ENCODE measurements around the gene PCARE. TPM values are rescaled to one million over a fixed set of nuclear protein-coding genes. Genes with fewer than 3 reads are reported as not detected.
A peak's percentile ranks its signal among the peaks of the same experiment; 100 is the strongest.
"Not testable (repeated sequence)": the region's sequence is repeated elsewhere in the genome, so short reads cannot be mapped to it uniquely, and the experiment has no call there.

Gene PCARE
- total RNA-seq, 4 donors from 2014 or later, result not detected

DNA sequence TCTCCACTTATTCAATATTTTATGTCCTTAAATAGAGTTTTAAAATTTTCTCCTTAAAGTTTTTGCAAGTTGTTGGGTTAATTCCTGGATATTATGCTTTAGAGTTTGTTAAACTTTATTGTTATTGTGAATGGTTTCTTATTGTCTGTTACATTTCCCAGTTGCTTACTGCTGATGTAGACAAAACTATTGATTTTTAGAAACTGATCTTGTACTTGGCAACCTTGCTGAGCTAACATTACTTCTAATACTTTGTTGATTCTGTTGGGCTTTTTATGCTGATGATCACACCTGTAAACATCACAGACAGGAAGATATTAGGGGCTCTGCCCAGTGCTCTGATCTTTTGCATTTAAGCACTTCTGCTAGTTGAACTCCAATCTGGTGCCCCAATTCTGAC lies 38.1 kb upstream of the PCARE start:
- DNase-seq, result no peak
- no peaks in the 10 kb centered on the region for H3K36me3 ChIP-seq
- no peak overlapping the region for H3K27ac ChIP-seq
- no peaks in the 10 kb centered on the region for H3K9me3 ChIP-seq
- no peaks in the 10 kb centered on the region for H3K27me3 ChIP-seq
- no peak for TF ChIP-seq POLR2A (IDR thresholded peaks at IDR 0.05)
- TF ChIP-seq, protein P1, sequence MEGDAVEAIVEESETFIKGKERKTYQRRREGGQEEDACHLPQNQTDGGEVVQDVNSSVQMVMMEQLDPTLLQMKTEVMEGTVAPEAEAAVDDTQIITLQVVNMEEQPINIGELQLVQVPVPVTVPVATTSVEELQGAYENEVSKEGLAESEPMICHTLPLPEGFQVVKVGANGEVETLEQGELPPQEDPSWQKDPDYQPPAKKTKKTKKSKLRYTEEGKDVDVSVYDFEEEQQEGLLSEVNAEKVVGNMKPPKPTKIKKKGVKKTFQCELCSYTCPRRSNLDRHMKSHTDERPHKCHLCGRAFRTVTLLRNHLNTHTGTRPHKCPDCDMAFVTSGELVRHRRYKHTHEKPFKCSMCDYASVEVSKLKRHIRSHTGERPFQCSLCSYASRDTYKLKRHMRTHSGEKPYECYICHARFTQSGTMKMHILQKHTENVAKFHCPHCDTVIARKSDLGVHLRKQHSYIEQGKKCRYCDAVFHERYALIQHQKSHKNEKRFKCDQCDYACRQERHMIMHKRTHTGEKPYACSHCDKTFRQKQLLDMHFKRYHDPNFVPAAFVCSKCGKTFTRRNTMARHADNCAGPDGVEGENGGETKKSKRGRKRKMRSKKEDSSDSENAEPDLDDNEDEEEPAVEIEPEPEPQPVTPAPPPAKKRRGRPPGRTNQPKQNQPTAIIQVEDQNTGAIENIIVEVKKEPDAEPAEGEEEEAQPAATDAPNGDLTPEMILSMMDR (IDR thresholded peaks at IDR 0.05), result no peak
- peaks cover 0 to 4% (median 0%) of the 10 kb centered on the region in 4 donors for H3K4me1 ChIP-seq
- no peak overlapping the region for H3K4me3 ChIP-seq

DNA sequence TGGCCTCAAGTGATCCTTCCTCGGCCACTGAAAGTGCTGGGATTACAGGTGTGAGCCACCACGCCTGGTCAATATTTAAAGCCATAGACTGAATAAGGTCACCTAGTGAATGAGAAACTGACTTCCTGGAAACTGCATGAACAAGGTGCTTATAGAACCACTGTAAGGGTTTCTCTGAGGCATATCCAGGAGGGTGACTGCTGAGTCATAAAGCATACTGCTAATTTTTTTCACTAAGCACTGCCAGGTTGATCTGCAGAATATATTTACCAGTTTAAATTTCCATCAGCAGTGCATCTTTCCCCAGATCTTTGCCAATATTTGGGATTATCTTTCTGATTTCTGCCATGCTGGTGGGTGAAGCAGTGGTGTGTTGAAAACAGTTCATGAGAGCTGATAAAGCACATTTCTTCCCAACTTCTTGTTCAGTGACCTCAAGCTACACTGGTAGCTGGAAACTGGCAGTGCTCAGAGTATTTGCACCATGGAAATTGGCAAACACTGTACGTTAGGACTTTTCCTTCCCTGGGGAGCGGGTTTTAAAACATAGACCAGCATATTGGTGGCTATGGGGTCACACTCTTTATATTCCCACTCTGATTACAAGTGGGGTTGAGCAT lies 36.7 kb upstream of the PCARE start:
- no peak for TF ChIP-seq POLR2A (IDR thresholded peaks at IDR 0.05)
- no peak for DNase-seq
- H3K27ac ChIP-seq, result no peak overlapping the region

DNA sequence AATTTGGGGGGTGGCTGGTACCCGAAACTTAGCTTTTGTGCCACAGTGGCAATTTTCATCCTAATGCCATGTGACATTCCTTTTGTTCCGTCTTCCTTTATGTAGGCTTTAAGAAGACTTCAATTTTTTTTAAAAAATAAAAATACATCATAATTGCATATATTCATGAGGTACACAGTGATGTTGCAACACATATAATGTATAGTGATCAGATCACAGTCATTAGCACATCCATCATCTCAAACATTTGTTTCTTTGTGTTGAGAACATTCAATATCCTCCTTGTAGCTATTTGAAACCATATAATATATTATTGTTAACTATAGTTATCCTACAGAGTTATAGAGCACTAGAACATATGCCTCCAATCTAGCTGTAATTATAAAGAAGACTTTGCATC lies 34.9 kb upstream of the PCARE start:
- Histone ChIP-seq H3K36me3 (no peaks in the 10 kb centered on the region), H3K4me1 (no peaks in the 10 kb centered on the region), H3K4me3 (no peak overlapping the region), H3K9me3 (no peaks in the 10 kb centered on the region), H3K27me3 (no peaks in the 10 kb centered on the region), H3K27ac (no peak overlapping the region)
- no peak for DNase-seq
- TF ChIP-seq, protein P1 (IDR thresholded peaks at IDR 0.05), result no peak
- no peak for TF ChIP-seq POLR2A (IDR thresholded peaks at IDR 0.05)

More for the DNA sequence above, 36.7 kb upstream of the PCARE start:
- Histone ChIP-seq H3K27me3 (no peaks in the 10 kb centered on the region), H3K36me3 (no peaks in the 10 kb centered on the region), H3K9me3 (no peaks in the 10 kb centered on the region), H3K4me1 (peaks cover 0 to 4% (median 0%) of the 10 kb centered on the region in 4 donors), H3K4me3 (no peak overlapping the region)

DNA sequence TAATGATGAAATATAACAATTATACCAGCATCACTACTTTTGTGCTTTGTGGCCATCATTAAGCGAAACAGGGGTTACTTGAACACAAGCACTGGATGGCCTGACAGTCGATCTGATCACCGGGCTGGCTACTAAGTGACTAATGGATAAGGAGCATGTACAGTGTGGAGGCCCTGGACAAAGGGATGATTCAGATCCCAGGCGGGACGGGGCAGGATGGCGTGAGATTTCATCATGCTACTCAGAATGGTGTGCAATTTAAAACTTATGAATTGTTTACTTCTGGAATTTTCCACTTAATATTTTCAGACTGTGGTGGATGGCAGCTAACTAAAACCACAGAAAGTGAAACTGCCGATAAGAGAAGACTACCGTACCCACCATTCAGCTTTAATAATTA lies 33.9 kb upstream of the PCARE start:
- DNase-seq, result peak in 1 of 3 donors; percentile 49
- Histone ChIP-seq H3K36me3 (no peaks in the 10 kb centered on the region), H3K9me3 (no peaks in the 10 kb centered on the region), H3K27me3 (no peaks in the 10 kb centered on the region), H3K4me1 (no peaks in the 10 kb centered on the region), H3K4me3 (no peak overlapping the region), H3K27ac (no peak overlapping the region)
- TF ChIP-seq, protein P1 (IDR thresholded peaks at IDR 0.05), result no peak
- TF ChIP-seq POLR2A (IDR thresholded peaks at IDR 0.05), result no peak

DNA sequence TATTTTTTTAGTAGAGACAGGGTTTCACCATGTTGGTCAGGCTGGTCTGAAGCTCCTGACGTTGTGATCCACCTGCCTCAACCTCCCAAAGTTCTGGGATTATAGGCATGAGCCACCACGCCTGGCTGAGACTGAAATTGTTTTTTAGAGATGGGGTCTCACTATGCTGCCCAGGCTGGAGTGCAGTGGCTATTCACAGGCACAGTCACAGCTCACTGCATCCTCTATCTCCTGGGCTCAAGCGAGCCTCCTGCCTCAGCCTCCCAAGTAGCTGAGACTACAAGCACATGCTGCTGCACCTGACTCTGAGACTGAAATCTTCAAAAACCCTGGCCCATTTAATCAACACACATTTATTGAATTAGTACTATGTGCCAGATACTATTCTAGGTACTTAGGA lies 33.2 kb upstream of the PCARE start:
- not testable (repeated sequence) for H3K27ac ChIP-seq, H3K36me3 ChIP-seq, H3K27me3 ChIP-seq, H3K4me3 ChIP-seq, H3K9me3 ChIP-seq, DNase-seq, H3K4me1 ChIP-seq

DNA sequence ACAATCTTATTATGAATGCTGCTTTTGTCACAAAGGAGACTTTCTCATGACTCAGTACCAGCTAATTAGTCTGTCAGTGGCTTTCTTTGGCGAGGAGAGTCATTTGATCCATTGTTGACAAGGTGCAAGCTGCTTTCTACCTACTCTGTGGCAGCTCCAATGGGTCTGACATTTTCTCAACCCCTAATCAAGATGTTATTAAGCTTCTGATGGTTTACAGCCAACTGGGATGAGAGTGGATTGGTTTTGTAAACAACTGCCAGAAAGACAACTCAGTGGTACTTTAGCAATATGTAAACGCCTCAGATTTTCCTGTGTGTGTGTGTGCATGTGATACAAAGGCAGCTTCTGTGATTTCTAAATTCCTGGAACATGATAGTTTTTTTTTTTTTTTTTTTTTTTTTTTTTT lies 32.7 kb upstream of the PCARE start:
- Histone ChIP-seq H3K9me3 (no peaks in the 10 kb centered on the region), H3K4me3 (no peak overlapping the region), H3K36me3 (no peaks in the 10 kb centered on the region), H3K4me1 (no peaks in the 10 kb centered on the region), H3K27me3 (no peaks in the 10 kb centered on the region), H3K27ac (no peak overlapping the region)
- no peak for DNase-seq
- TF ChIP-seq, protein P1 (IDR thresholded peaks at IDR 0.05), result no peak
- TF ChIP-seq POLR2A (IDR thresholded peaks at IDR 0.05), result no peak

DNA sequence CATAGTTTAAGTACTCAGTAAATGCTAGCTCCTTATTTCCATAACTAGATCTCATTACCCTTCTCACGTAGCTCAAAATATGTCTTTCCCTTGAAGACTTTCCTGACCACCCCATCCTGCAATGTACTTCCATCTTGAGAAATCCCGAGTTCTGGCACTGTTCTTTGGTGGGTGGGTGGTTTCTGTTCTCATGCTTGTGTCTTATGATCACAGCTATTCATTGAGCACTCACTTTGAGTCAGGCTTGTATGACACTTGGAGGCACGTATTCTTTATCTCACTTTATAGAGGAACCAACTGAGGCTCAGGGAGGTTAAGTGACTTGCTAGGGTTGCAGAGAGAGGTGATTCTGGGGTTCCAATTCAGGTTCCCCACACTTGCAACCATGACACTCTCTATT lies 31.9 kb upstream of the PCARE start:
- TF ChIP-seq POLR2A (IDR thresholded peaks at IDR 0.05), result no peak
- TF ChIP-seq, protein P1 (IDR thresholded peaks at IDR 0.05), result no peak
- H3K36me3 ChIP-seq, result no peaks in the 10 kb centered on the region
- no peak overlapping the region for H3K4me3 ChIP-seq

More for the DNA sequence above, 31.9 kb upstream of the PCARE start:
- Histone ChIP-seq H3K27me3 (no peaks in the 10 kb centered on the region), H3K4me1 (no peaks in the 10 kb centered on the region), H3K9me3 (no peaks in the 10 kb centered on the region), H3K27ac (no peak overlapping the region)
- no peak for DNase-seq
